ENCODE data around the gene FTCD. TPM values are rescaled to one million over a fixed set of nuclear protein-coding genes. Genes with fewer than 3 reads are reported as not detected.
"Not testable (repeated sequence)": the region's sequence is repeated elsewhere in the genome, so short reads cannot be mapped to it uniquely, and the experiment has no call there.

FTCD gene
- total RNA-seq, 1 donor from 2014 or later, result 0.85 TPM

DNA sequence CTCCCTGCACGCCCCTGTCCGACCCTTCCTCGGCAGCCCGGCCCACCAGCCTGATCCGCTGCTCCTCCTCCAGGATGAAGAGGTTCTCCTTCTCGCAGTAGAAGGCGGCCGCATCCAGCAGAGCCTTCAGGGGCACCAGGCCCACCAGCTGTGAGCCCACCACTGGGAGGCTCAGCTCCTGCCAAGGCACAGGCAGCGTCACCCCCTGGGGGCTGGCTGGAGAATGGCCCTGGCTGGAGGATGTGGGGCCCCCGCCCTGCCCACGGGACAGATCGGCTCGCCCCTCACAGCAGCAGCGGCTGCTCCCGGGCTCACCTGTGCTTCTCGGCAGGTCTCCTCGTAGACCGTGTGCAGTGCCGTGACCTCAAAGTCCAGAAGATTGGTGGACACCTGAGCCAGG lies 5.3 kb downstream of the FTCD start:
- no peaks in the 10 kb centered on the region for H3K27me3 ChIP-seq
- H3K9me3 ChIP-seq, result no peaks in the 10 kb centered on the region
- intact Hi-C loops (cut with DNase I), result no loop called here
- no peak for TF ChIP-seq CTCF (IDR thresholded peaks at IDR 0.05)
- DNase-seq (ENCODE audit: low spot score in 2 of 2), result no peak
- no peak overlapping the region for H3K27ac ChIP-seq
- H3K36me3 ChIP-seq, result no peaks in the 10 kb centered on the region
- H3K4me1 ChIP-seq, result peaks cover 0 to 2% of the 10 kb centered on the region in 2 donors
- H3K4me3 ChIP-seq, result no peak overlapping the region

- TF ChIP-seq CTCF (IDR thresholded peaks at IDR 0.05), result no peak
- Histone ChIP-seq H3K27me3 (no peaks in the 10 kb centered on the region), H3K27ac (no peak overlapping the region), H3K9me3 (no peaks in the 10 kb centered on the region), H3K4me1 (peaks cover 0 to 2% of the 10 kb centered on the region in 2 donors), H3K4me3 (no peak overlapping the region), H3K36me3 (no peaks in the 10 kb centered on the region)
- peak in 1 of 2 donors; percentile 46 for DNase-seq (ENCODE audit: low spot score in 2 of 2)
- intact Hi-C loops (cut with DNase I), result loop anchor here (10.0 kb wide), 1 partner anchor 175 kb away; the partner anchor contains the start of genes C21orf58 and PCNT
Measured at GRCh38 chr21:46149205-46149901, 6.0 kb downstream of the FTCD start.

- Histone ChIP-seq H3K27ac (no peak overlapping the region), H3K4me1 (no peaks in the 10 kb centered on the region), H3K27me3 (no peaks in the 10 kb centered on the region), H3K9me3 (no peaks in the 10 kb centered on the region), H3K4me3 (no peak overlapping the region), H3K36me3 (no peaks in the 10 kb centered on the region)
- intact Hi-C loops (cut with DNase I), result loop anchor here (10.0 kb wide), 1 partner anchor 177 kb away; the partner anchor contains the start of genes C21orf58 and PCNT
- no peak for TF ChIP-seq CTCF (IDR thresholded peaks at IDR 0.05)
- no peak for DNase-seq (ENCODE audit: low spot score in 2 of 2)
Measured at GRCh38 chr21:46148106-46148505, 7.3 kb downstream of the FTCD start.

DNA sequence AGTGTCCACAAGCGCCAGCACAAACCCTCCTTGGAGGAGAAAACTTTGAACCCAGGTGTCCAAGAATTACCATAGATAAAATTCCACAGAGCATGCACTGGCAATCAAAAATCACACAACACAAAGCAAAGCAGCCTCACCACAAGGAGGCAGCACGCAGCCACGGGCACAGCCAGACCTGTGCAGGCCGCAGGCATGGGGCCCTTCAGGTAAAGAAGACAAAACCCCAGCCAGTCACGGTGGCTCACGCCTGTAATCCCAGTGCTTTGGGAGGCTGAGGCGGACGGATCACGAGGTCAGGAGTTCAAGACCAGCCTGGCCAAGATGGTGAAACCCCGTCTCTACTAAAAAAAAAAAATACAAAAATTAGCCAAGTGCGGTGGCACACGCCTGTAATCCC lies 8.0 kb downstream of the FTCD start:
- not testable (repeated sequence) for H3K36me3 ChIP-seq; H3K4me3 ChIP-seq; H3K4me1 ChIP-seq; H3K27me3 ChIP-seq; H3K9me3 ChIP-seq; DNase-seq (ENCODE audit: low spot score in 2 of 2); H3K27ac ChIP-seq
- intact Hi-C loops (cut with DNase I), result loop anchor here (10.0 kb wide), 1 partner anchor 177 kb away; the partner anchor contains the start of genes C21orf58 and PCNT
- peak in 1 of 3 experiments; percentile 18 for TF ChIP-seq CTCF (IDR thresholded peaks at IDR 0.05)

- intact Hi-C loops (cut with DNase I), result loop anchor here (10.0 kb wide), 1 partner anchor 178 kb away; the partner anchor contains the start of genes C21orf58 and PCNT
- TF ChIP-seq CTCF (IDR thresholded peaks at IDR 0.05), result no peak
- Histone ChIP-seq H3K27me3 (no peaks in the 10 kb centered on the region), H3K9me3 (no peaks in the 10 kb centered on the region), H3K27ac (no peak overlapping the region), H3K36me3 (no peaks in the 10 kb centered on the region), H3K4me3 (no peak overlapping the region), H3K4me1 (no peaks in the 10 kb centered on the region)
- no peak for DNase-seq (ENCODE audit: low spot score in 2 of 2)
Measured at GRCh38 chr21:46146856-46147255, 8.5 kb downstream of the FTCD start.
